AG09309 (cell line): ENCODE results near the gene MYO3B.
"Not testable (repeated sequence)": the region's sequence is repeated elsewhere in the genome, so short reads cannot be mapped to it uniquely, and the experiment has no call there.

Experiments used
- DNase-seq: peaks from one replicate; pipeline ENCODE4 v3.0.0-alpha.2; 2010; ENCODE audit warnings: low read depth
- H3K4me3 ChIP-seq: 2 replicates; pipeline ENCODE4 v1.5.1; 2011; ENCODE audit warnings: mild to moderate bottlenecking, low read depth, low read length, moderate library complexity; ENCODE audit not compliant: control insufficient read depth
- TF ChIP-seq, protein P1 (sequence below): IDR thresholded peaks from 2 replicates; pipeline ENCODE4 v1.5.1; 2011; ENCODE audit warnings: mild to moderate bottlenecking, low read depth, low read length, inconsistent platforms; ENCODE audit not compliant: insufficient read depth, control insufficient read depth; ENCODE audit errors: missing control alignments

MYO3B gene

DNA sequence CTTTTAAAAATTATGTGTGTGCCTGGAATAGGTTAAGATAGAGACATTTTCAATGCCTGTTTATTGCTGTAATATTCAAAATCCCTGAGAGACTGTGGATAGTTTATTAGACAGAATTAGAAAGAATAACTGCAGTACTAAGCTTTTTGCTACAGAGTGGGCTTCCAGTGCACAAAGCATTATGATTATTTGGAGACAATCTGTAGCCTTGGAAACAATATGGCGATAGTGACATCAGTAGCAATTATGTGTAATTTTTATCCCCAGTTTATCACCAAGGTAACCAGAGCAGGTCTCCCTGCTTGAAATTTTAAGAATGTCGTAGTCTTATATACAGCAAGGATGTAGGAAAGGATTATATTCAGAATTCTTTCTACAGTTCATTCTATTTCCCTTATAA is 100.0 kb downstream of the MYO3B start:
- TF ChIP-seq, protein P1, sequence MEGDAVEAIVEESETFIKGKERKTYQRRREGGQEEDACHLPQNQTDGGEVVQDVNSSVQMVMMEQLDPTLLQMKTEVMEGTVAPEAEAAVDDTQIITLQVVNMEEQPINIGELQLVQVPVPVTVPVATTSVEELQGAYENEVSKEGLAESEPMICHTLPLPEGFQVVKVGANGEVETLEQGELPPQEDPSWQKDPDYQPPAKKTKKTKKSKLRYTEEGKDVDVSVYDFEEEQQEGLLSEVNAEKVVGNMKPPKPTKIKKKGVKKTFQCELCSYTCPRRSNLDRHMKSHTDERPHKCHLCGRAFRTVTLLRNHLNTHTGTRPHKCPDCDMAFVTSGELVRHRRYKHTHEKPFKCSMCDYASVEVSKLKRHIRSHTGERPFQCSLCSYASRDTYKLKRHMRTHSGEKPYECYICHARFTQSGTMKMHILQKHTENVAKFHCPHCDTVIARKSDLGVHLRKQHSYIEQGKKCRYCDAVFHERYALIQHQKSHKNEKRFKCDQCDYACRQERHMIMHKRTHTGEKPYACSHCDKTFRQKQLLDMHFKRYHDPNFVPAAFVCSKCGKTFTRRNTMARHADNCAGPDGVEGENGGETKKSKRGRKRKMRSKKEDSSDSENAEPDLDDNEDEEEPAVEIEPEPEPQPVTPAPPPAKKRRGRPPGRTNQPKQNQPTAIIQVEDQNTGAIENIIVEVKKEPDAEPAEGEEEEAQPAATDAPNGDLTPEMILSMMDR = no peak
- DNase-seq = no peak
- no peak overlapping the region for H3K4me3 ChIP-seq

DNA sequence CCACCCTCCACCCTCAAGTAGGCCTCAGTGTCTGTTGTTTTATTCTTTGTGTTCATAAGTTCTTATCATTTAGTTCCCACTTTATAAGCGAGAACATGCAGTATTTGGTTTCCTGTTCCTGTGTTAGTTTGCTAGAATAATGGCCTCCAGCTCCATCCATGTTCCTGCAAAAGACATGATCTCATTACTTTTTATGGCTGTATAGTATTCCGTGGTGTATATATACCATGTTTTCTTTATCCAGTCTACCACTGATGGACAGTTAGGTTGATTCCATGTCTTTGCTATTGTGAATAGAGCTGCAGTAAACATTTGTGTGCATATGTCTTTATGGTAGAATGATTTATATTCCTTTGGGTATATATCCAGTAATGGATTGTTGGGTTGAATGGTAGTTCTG is 101.7 kb downstream of the MYO3B start:
- DNase-seq = not testable (repeated sequence)

DNA sequence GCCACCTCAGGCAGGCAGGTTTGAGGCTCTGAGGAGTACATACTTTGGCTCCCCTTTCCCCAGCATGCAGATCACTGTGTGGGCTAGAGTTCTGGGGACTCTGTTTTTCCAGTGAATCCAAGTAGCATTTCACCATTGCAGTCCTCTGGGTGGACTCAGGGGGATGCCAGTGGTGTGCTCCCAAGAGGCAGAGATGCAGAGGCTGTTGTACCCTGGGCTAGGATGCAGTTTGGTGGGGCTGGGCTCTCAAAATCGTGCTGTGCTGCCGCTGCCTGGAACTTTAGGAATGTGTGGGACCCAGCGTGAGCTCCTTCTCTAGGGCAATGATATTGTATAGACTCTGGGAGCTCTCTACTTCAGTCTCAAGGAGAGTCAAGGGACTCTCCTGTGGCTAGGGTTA is 104.9 kb downstream of the MYO3B start:
- no peak overlapping the region for H3K4me3 ChIP-seq
- TF ChIP-seq, protein P1 = no peak
- no peak for DNase-seq

More for the DNA sequence above, 101.7 kb downstream of the MYO3B start:
- not testable (repeated sequence) for H3K4me3 ChIP-seq

DNA sequence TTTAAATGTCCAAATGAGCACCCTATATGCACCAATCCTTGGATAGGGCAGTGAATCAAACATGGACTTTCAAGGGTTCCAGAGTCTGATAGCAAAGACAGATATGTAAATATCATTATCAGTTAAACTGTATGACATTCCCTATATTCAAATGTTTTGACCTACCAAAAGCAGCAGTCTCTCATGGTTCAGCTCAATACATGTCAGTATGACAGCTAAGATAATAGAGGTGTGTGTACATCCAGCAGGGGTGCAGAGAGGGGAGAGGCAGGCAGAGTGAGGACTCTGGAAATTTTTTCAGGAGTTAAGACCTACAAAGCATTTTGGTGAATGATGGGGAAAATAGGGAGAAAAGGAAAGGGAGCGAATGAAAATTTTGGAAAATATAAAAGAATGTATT is 106.3 kb downstream of the MYO3B start:
- no peak overlapping the region for H3K4me3 ChIP-seq
- no peak for DNase-seq
- TF ChIP-seq, protein P1 = no peak

DNA sequence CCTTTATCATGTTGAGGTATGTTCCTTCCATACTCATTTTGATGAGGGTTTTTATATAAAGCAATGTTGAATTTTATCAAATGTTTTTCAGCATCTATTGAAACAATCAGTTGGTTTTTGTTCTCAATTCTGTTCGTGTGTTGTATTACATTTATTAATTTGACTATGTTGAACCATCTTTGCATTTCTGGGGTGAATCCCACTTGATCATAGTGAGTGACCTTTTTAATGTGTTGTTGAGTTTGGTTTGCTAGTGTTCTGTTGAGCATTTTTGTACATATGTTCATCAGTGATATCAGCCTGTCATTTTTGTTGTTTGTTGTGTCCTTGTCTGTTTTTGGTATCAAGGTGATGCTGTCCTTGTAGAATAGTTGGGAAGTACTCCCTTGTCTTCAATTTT is 110.9 kb downstream of the MYO3B start:
- H3K4me3 ChIP-seq = no peak overlapping the region
- DNase-seq = no peak
- TF ChIP-seq, protein P1 = no peak

DNA sequence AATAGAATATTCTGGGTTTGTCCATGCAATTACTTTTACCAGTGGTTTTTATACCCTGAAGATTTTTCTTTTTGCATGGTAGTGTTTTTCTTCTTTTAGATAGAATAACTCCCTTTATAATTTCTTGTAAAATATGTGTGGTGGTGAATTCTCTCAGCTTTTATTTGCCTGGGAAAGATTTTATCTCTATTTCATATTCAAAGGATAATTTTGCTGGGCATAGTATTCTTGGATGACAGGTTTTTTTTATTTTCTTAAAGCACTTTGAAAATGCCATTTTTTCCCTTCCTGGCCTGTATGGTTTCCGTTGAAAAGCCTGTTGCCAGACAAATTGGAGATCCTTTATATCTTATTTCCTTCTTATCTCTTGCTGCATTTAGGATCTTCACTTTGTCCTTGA is 113.5 kb downstream of the MYO3B start:
- no peak for DNase-seq
- H3K4me3 ChIP-seq = no peak overlapping the region
- TF ChIP-seq, protein P1 = no peak

DNA sequence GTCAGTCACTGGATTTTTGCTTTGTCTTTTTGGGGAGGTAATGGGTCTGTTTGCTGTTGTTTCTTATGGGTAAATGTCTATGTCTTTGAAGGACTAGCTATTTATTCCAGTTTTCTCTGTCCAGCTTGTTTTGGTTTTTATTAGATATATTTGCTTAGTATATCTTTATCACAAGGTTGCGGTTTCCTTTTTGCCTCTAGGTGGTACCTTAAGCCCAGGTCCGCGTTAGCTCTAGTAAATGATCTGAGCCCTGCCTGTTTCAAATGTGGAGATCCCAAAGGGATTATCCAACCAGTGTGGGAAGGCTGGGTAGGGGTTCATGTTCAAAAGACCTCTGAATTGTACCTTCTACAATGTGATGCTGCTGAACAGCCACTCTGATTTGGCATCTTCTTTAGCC is 114.5 kb downstream of the MYO3B start:
- TF ChIP-seq, protein P1 = no peak
- H3K4me3 ChIP-seq = no peak overlapping the region
- DNase-seq = no peak
